Measurements from ENCODE around the gene RAB31.
"Not testable (repeated sequence)": the region's sequence is repeated elsewhere in the genome, so short reads cannot be mapped to it uniquely, and the experiment has no call there.

Gene RAB31

DNA sequence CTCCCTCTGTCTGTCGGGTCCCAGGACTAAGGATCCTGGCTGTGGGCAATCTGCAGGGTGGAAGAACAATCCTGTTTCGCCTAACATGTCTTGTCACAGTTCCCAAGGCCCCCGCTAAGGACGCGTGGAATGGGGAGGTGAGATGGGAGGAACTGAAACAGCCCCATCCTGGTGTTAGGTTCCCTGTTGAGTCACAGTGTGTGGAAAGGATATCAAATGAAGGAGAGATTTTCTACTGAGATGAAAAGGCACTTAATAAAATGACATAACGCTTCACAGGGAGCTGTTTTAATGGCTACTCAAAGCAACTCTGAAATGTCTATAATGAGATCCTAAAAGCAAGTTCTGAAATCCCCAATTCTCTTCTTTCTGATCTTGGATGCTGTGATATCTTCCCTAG is 52.5 kb downstream of the RAB31 start:
- H3K4me3 ChIP-seq (ENCODE audit: low read depth, low read length): no peak overlapping the region
- TF ChIP-seq CTCF (IDR thresholded peaks at IDR 0.05; ENCODE audit: low read depth, low read length): no peak

DNA sequence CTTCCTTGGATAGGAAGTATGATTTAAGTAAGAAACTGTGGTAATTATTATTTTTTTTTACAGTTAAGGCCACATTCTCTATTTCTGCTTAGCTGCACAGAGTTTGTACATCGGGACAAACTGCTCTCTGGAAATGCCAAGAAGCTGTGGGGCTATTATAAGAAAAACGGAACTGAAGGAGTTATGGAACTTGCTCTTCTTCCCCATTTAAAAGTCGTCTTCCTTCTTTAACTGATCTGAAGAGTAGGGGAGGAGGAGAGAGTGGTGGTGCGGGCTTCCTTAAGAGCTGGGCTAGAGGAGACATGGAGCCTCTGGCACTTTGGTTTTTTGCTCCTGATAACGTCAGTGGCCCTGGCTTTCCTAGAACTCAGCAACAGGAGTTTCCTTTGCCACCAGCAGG is 54.4 kb downstream of the RAB31 start:
- H3K4me3 ChIP-seq (ENCODE audit: low read depth, low read length): no peak overlapping the region
- no peak for TF ChIP-seq CTCF (IDR thresholded peaks at IDR 0.05; ENCODE audit: low read depth, low read length)

GRCh38 chr18:9763157-9763556 is 55.1 kb downstream of the RAB31 start:
- H3K4me3 ChIP-seq (ENCODE audit: low read depth, low read length): no peak overlapping the region
- TF ChIP-seq CTCF (IDR thresholded peaks at IDR 0.05; ENCODE audit: low read depth, low read length): no peak

GRCh38 chr18:9764011-9764481 is 55.9 kb downstream of the RAB31 start:
- no peak overlapping the region for H3K4me3 ChIP-seq (ENCODE audit: low read depth, low read length)
- TF ChIP-seq CTCF (IDR thresholded peaks at IDR 0.05; ENCODE audit: low read depth, low read length): no peak

DNA sequence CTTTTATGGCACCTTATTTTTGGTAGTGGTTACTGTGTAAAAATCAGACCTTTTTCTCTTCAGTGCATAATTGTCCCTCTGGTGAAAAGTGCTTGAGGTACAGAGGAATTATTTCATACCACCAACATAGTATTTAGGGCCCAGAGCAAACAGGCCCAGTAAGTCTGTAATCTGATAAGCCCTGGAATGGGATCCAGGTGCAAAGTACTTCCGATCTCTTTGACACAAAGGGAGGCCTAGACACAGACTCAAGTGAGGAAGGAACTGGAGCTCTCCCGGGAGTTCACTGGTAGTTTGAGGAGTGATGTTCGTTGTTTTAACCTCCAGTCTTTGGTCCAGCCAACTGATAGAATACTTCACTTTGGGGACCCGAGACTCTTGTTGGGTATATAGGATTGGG is 57.4 kb downstream of the RAB31 start:
- no peak overlapping the region for H3K4me3 ChIP-seq (ENCODE audit: low read depth, low read length)
- TF ChIP-seq CTCF (IDR thresholded peaks at IDR 0.05; ENCODE audit: low read depth, low read length): no peak

- no peak overlapping the region for H3K4me3 ChIP-seq (ENCODE audit: low read depth, low read length)
- TF ChIP-seq CTCF (IDR thresholded peaks at IDR 0.05; ENCODE audit: low read depth, low read length): no peak
Measured at GRCh38 chr18:9766076-9766481, 58.0 kb downstream of the RAB31 start.

GRCh38 chr18:9766740-9767139 is 58.6 kb downstream of the RAB31 start:
- no peak for TF ChIP-seq CTCF (IDR thresholded peaks at IDR 0.05; ENCODE audit: low read depth, low read length)
- no peak overlapping the region for H3K4me3 ChIP-seq (ENCODE audit: low read depth, low read length)

GRCh38 chr18:9768071-9768691 is 60.1 kb downstream of the RAB31 start:
- not testable (repeated sequence) for H3K4me3 ChIP-seq (ENCODE audit: low read depth, low read length)

GRCh38 chr18:9770111-9770510 is 62.0 kb downstream of the RAB31 start:
- not testable (repeated sequence) for H3K4me3 ChIP-seq (ENCODE audit: low read depth, low read length)

Data from WI38 (cell line).